Measurements from ENCODE around the gene LAD1. TPM values are rescaled to one million over a fixed set of nuclear protein-coding genes. Genes with fewer than 3 reads are reported as not detected.

The LAD1 gene
- total RNA-seq, 1 donor from 2014 or later: not detected

GRCh38 chr1:201355471-201355870, 43.7 kb downstream of the LAD1 start:
- no peaks in the 10 kb centered on the region for H3K36me3 Mint-ChIP-seq (ENCODE audit: low read depth)
- H3K27me3 Mint-ChIP-seq (ENCODE audit: insufficient read depth): peaks cover 3% of the 10 kb centered on the region
- no peak overlapping the region for H3K4me3 Mint-ChIP-seq
- no peak overlapping the region for H3K27ac Mint-ChIP-seq
- no peaks in the 10 kb centered on the region for H3K4me1 Mint-ChIP-seq (ENCODE audit: low read depth)
- DNase-seq (ENCODE audit: low spot score): no peak
- intact Hi-C loops (cut with micrococcal nuclease): no loop called here
- H3K9me3 Mint-ChIP-seq: no peaks in the 10 kb centered on the region

- Mint-ChIP-seq H3K27me3 (ENCODE audit: insufficient read depth) (peaks cover 3% of the 10 kb centered on the region), H3K9me3 (no peaks in the 10 kb centered on the region), H3K4me1 (ENCODE audit: low read depth) (no peaks in the 10 kb centered on the region), H3K4me3 (no peak overlapping the region), H3K36me3 (ENCODE audit: low read depth) (no peaks in the 10 kb centered on the region), H3K27ac (no peak overlapping the region)
- no peak for DNase-seq (ENCODE audit: low spot score)
- intact Hi-C loops (cut with micrococcal nuclease): no loop called here
Measured at GRCh38 chr1:201354901-201355295, 44.2 kb downstream of the LAD1 start.

- intact Hi-C loops (cut with micrococcal nuclease): no loop called here
- H3K27me3 Mint-ChIP-seq (ENCODE audit: insufficient read depth): peaks cover 3% of the 10 kb centered on the region
Measured at GRCh38 chr1:201354151-201354900, 44.8 kb downstream of the LAD1 start.

GRCh38 chr1:201353186-201353940, 45.8 kb downstream of the LAD1 start:
- intact Hi-C loops (cut with micrococcal nuclease): no loop called here
- peaks cover 3% of the 10 kb centered on the region for H3K27me3 Mint-ChIP-seq (ENCODE audit: insufficient read depth)
- H3K4me3 Mint-ChIP-seq: no peak overlapping the region
- H3K4me1 Mint-ChIP-seq (ENCODE audit: low read depth): no peaks in the 10 kb centered on the region
- no peak for DNase-seq (ENCODE audit: low spot score)
- no peaks in the 10 kb centered on the region for H3K36me3 Mint-ChIP-seq (ENCODE audit: low read depth)
- no peaks in the 10 kb centered on the region for H3K9me3 Mint-ChIP-seq
- H3K27ac Mint-ChIP-seq: no peak overlapping the region

More at GRCh38 chr1:201354151-201354900, 44.8 kb downstream of the LAD1 start:
- Mint-ChIP-seq H3K27ac (no peak overlapping the region), H3K4me1 (ENCODE audit: low read depth) (no peaks in the 10 kb centered on the region), H3K9me3 (no peaks in the 10 kb centered on the region), H3K4me3 (no peak overlapping the region), H3K36me3 (ENCODE audit: low read depth) (no peaks in the 10 kb centered on the region)
- DNase-seq (ENCODE audit: low spot score): no peak

- H3K4me3 Mint-ChIP-seq: no peak overlapping the region
Measured at GRCh38 chr1:201351617-201352016, 47.5 kb downstream of the LAD1 start.

GRCh38 chr1:201350884-201351283, 48.2 kb downstream of the LAD1 start:
- no peaks in the 10 kb centered on the region for H3K4me1 Mint-ChIP-seq (ENCODE audit: low read depth)
- no peak for DNase-seq (ENCODE audit: low spot score)
- H3K36me3 Mint-ChIP-seq (ENCODE audit: low read depth): no peaks in the 10 kb centered on the region
- H3K4me3 Mint-ChIP-seq: no peak overlapping the region
- H3K27ac Mint-ChIP-seq: no peak overlapping the region
- H3K27me3 Mint-ChIP-seq (ENCODE audit: insufficient read depth): peaks cover 6% of the 10 kb centered on the region
- intact Hi-C loops (cut with micrococcal nuclease): no loop called here
- no peaks in the 10 kb centered on the region for H3K9me3 Mint-ChIP-seq

More at GRCh38 chr1:201351617-201352016, 47.5 kb downstream of the LAD1 start:
- Mint-ChIP-seq H3K27me3 (ENCODE audit: insufficient read depth) (peaks cover 6% of the 10 kb centered on the region), H3K4me1 (ENCODE audit: low read depth) (no peaks in the 10 kb centered on the region), H3K27ac (no peak overlapping the region), H3K36me3 (ENCODE audit: low read depth) (no peaks in the 10 kb centered on the region), H3K9me3 (no peaks in the 10 kb centered on the region)
- intact Hi-C loops (cut with micrococcal nuclease): no loop called here
- DNase-seq (ENCODE audit: low spot score): no peak

GRCh38 chr1:201350361-201350725, 48.8 kb downstream of the LAD1 start:
- Mint-ChIP-seq H3K27ac (no peak overlapping the region), H3K27me3 (ENCODE audit: insufficient read depth) (peaks cover 6% of the 10 kb centered on the region), H3K36me3 (ENCODE audit: low read depth) (no peaks in the 10 kb centered on the region)

GRCh38 chr1:201349092-201349491, 50.0 kb downstream of the LAD1 start:
- peaks cover 6% of the 10 kb centered on the region for H3K27me3 Mint-ChIP-seq (ENCODE audit: insufficient read depth)
- no peak overlapping the region for H3K27ac Mint-ChIP-seq
- H3K9me3 Mint-ChIP-seq: no peaks in the 10 kb centered on the region
- H3K4me1 Mint-ChIP-seq (ENCODE audit: low read depth): no peaks in the 10 kb centered on the region
- no peak for DNase-seq (ENCODE audit: low spot score)
- intact Hi-C loops (cut with micrococcal nuclease): no loop called here
- H3K36me3 Mint-ChIP-seq (ENCODE audit: low read depth): no peaks in the 10 kb centered on the region
- no peak overlapping the region for H3K4me3 Mint-ChIP-seq

More at GRCh38 chr1:201350361-201350725, 48.8 kb downstream of the LAD1 start:
- H3K4me3 Mint-ChIP-seq: no peak overlapping the region
- H3K4me1 Mint-ChIP-seq (ENCODE audit: low read depth): no peaks in the 10 kb centered on the region
- no peak for DNase-seq (ENCODE audit: low spot score)
- H3K9me3 Mint-ChIP-seq: no peaks in the 10 kb centered on the region
- intact Hi-C loops (cut with micrococcal nuclease): no loop called here

- Mint-ChIP-seq H3K9me3 (no peaks in the 10 kb centered on the region), H3K36me3 (ENCODE audit: low read depth) (no peaks in the 10 kb centered on the region), H3K4me1 (ENCODE audit: low read depth) (no peaks in the 10 kb centered on the region), H3K4me3 (no peak overlapping the region), H3K27me3 (ENCODE audit: insufficient read depth) (peaks cover 6% of the 10 kb centered on the region), H3K27ac (no peak overlapping the region)
- no peak for DNase-seq (ENCODE audit: low spot score)
- intact Hi-C loops (cut with micrococcal nuclease): no loop called here
Measured at GRCh38 chr1:201348211-201348566, 50.9 kb downstream of the LAD1 start.

GRCh38 chr1:201347498-201348210, 51.5 kb downstream of the LAD1 start:
- H3K4me3 Mint-ChIP-seq: no peak overlapping the region
- intact Hi-C loops (cut with micrococcal nuclease): no loop called here

GRCh38 chr1:201346987-201347386, 52.1 kb downstream of the LAD1 start:
- no peaks in the 10 kb centered on the region for H3K4me1 Mint-ChIP-seq (ENCODE audit: low read depth)
- no peaks in the 10 kb centered on the region for H3K36me3 Mint-ChIP-seq (ENCODE audit: low read depth)
- DNase-seq (ENCODE audit: low spot score): no peak
- peaks cover 3% of the 10 kb centered on the region for H3K27me3 Mint-ChIP-seq (ENCODE audit: insufficient read depth)
- H3K9me3 Mint-ChIP-seq: no peaks in the 10 kb centered on the region
- H3K27ac Mint-ChIP-seq: no peak overlapping the region
- intact Hi-C loops (cut with micrococcal nuclease): no loop called here
- no peak overlapping the region for H3K4me3 Mint-ChIP-seq

More at GRCh38 chr1:201347498-201348210, 51.5 kb downstream of the LAD1 start:
- no peak for DNase-seq (ENCODE audit: low spot score)
- Mint-ChIP-seq H3K27ac (no peak overlapping the region), H3K4me1 (ENCODE audit: low read depth) (no peaks in the 10 kb centered on the region), H3K27me3 (ENCODE audit: insufficient read depth) (peaks cover 6% of the 10 kb centered on the region), H3K36me3 (ENCODE audit: low read depth) (no peaks in the 10 kb centered on the region), H3K9me3 (no peaks in the 10 kb centered on the region)

GRCh38 chr1:201346337-201346939, 52.7 kb downstream of the LAD1 start:
- intact Hi-C loops (cut with micrococcal nuclease): no loop called here
- Mint-ChIP-seq H3K9me3 (no peaks in the 10 kb centered on the region), H3K27ac (no peak overlapping the region), H3K4me3 (no peak overlapping the region), H3K4me1 (ENCODE audit: low read depth) (no peaks in the 10 kb centered on the region), H3K27me3 (ENCODE audit: insufficient read depth) (peaks cover 3% of the 10 kb centered on the region), H3K36me3 (ENCODE audit: low read depth) (no peaks in the 10 kb centered on the region)
- DNase-seq (ENCODE audit: low spot score): no peak

- no peaks in the 10 kb centered on the region for H3K4me1 Mint-ChIP-seq (ENCODE audit: low read depth)
- no peaks in the 10 kb centered on the region for H3K36me3 Mint-ChIP-seq (ENCODE audit: low read depth)
- no peaks in the 10 kb centered on the region for H3K9me3 Mint-ChIP-seq
- no peak overlapping the region for H3K4me3 Mint-ChIP-seq
- no peak overlapping the region for H3K27ac Mint-ChIP-seq
- H3K27me3 Mint-ChIP-seq (ENCODE audit: insufficient read depth): peaks cover 7% of the 10 kb centered on the region
- intact Hi-C loops (cut with micrococcal nuclease): no loop called here
- DNase-seq (ENCODE audit: low spot score): no peak
Measured at GRCh38 chr1:201345081-201345355, 54.1 kb downstream of the LAD1 start.

Data from activated T-helper 1 cell treated with anti-CD3 and anti-CD28 coated beads, Interleukin-12 subunit alpha, Interleukin-12 subunit beta, Interleukin-2, Interleukin-4 antibody, amounts not matched to agents 30 ng/mL and 10 ng/mL and 1 ng/mL, durations not matched to agents 14 hours and 24 hours and 36 hours (primary cell).